CD14-positive monocyte (primary cell): Measurements from ENCODE around the gene POPDC2. TPM values are rescaled to one million over a fixed set of nuclear protein-coding genes. Genes with fewer than 3 reads are reported as not detected.
A peak's percentile ranks its signal among the peaks of the same experiment; 100 is the strongest.

Experiments
- DNase-seq, 3 donors: peaks; one replicate each; pipeline ENCODE4 v3.0.0-alpha.2; 2011 to 2022
- H2AFZ ChIP-seq: 2 replicates; pipeline ENCODE4 v1.6.0; 2012; ENCODE audit warnings: mild to moderate bottlenecking, low read depth, low read length, inconsistent platforms; ENCODE audit not compliant: insufficient read depth, poor library complexity, severe bottlenecking
- H3K27ac ChIP-seq, 2 donors: 1 replicate in 1 of 2; 2 replicates in 1 of 2; pipeline ENCODE4 v1.5.1; 2012 to 2013; ENCODE audit warnings: low read length in 2 of 2, control low read depth in 1 of 2, inconsistent platforms in 1 of 2, low read depth in 1 of 2, mild to moderate bottlenecking in 1 of 2
- H3K27me3 ChIP-seq, 2 donors: one replicate each; pipeline versions ENCODE4 v1.6.0 to v1.6.1; 2011 to 2013; ENCODE audit warnings: low read length in 2 of 2; ENCODE audit not compliant: control insufficient read depth in 2 of 2, insufficient read depth in 2 of 2
- H3K36me3 ChIP-seq, 2 donors: replicated peaks in 1 of 2; 1 replicate in 1 of 2; 2 replicates in 1 of 2; pipeline versions ENCODE4 v1.5.1 to v1.6.1; 2012 to 2013; ENCODE audit warnings: low read length in 2 of 2, control low read depth in 1 of 2, inconsistent platforms in 1 of 2, mild to moderate bottlenecking in 1 of 2; ENCODE audit not compliant: insufficient read depth in 2 of 2, control insufficient read depth in 1 of 2
- H3K4me1 ChIP-seq, 2 donors: 1 replicate in 1 of 2; 2 replicates in 1 of 2; pipeline versions ENCODE4 v1.5.1 to v1.6.1; 2012 to 2013; ENCODE audit warnings: low read length in 2 of 2, control low read depth in 1 of 2, inconsistent platforms in 1 of 2, mild to moderate bottlenecking in 1 of 2, moderate library complexity in 1 of 2; ENCODE audit not compliant: insufficient read depth in 2 of 2, control insufficient read depth in 1 of 2
- H3K4me2 ChIP-seq: replicated peaks from 2 replicates; pipeline ENCODE3; 2012; ENCODE audit warnings: low read length, moderate library complexity, mild to moderate bottlenecking; ENCODE audit not compliant: poor library complexity, severe bottlenecking; ENCODE audit errors: extremely low read depth
- H3K4me3 ChIP-seq, 3 experiments: fragments of 200-600 bp in 1 of 3; sonication (generic) in 1 of 3; replicated peaks in 1 of 3; 1 replicate in 2 of 3; 2 replicates in 1 of 3; pipeline ENCODE4 v1.5.1; 2011 to 2013; ENCODE audit warnings: low read length in 3 of 3, mild to moderate bottlenecking in 3 of 3, control low read depth in 2 of 3, low read depth in 2 of 3, inconsistent platforms in 1 of 3, moderate library complexity in 1 of 3
- H3K79me2 ChIP-seq: 2 replicates; pipeline ENCODE4 v1.6.0; 2012; ENCODE audit warnings: mild to moderate bottlenecking, control low read depth, inconsistent platforms, low read length, moderate library complexity; ENCODE audit not compliant: insufficient read depth
- H3K9ac ChIP-seq: 2 replicates; pipeline ENCODE4 v1.6.0; 2017; ENCODE audit warnings: low read length, mild to moderate bottlenecking; ENCODE audit not compliant: insufficient read depth, poor library complexity, severe bottlenecking
- H3K9me3 ChIP-seq, 2 donors: replicated peaks in 1 of 2; 1 replicate in 1 of 2; 2 replicates in 1 of 2; pipeline versions ENCODE4 v1.5.1 to v1.6.1; 2012 to 2013; ENCODE audit warnings: low read length in 2 of 2, control low read depth in 1 of 2; ENCODE audit not compliant: control insufficient read depth in 1 of 2, insufficient read depth in 1 of 2
- H4K20me1 ChIP-seq: 2 replicates; pipeline ENCODE4 v1.6.0; 2012; ENCODE audit warnings: mild to moderate bottlenecking, low read length, control low read depth, moderate library complexity; ENCODE audit not compliant: insufficient read depth
- H3K27ac Mint-ChIP-seq, 7 donors: one replicate each; pipeline ENCODE4 v1.8.0; 2020; ENCODE audit warnings: mild to moderate bottlenecking in 7 of 7, mixed read lengths in 7 of 7, moderate library complexity in 6 of 7, inconsistent platforms in 2 of 7
- H3K27me3 Mint-ChIP-seq, 3 donors: one replicate each; pipeline ENCODE4 v1.8.0; 2021 to 2022; ENCODE audit warnings: low read depth in 3 of 3, mild to moderate bottlenecking in 3 of 3, mixed read lengths in 3 of 3, moderate library complexity in 3 of 3, inconsistent platforms in 1 of 3
- H3K36me3 Mint-ChIP-seq, 2 donors: one replicate each; pipeline ENCODE4 v1.8.0; 2020; ENCODE audit warnings: mixed read lengths in 2 of 2, inconsistent platforms in 1 of 2, mild to moderate bottlenecking in 1 of 2
- H3K4me1 Mint-ChIP-seq: one replicate; pipeline ENCODE4 v1.8.0; 2020; ENCODE audit warnings: mild to moderate bottlenecking, mixed read lengths
- H3K4me3 Mint-ChIP-seq, 2 donors: one replicate each; pipeline ENCODE4 v1.8.0; 2020; ENCODE audit warnings: mild to moderate bottlenecking in 2 of 2, mixed read lengths in 2 of 2, moderate library complexity in 1 of 2
- H3K9me3 Mint-ChIP-seq, 7 donors: one replicate each; pipeline ENCODE4 v1.8.0; 2020 to 2022; ENCODE audit warnings: mixed read lengths in 7 of 7, mild to moderate bottlenecking in 6 of 7, moderate library complexity in 6 of 7, inconsistent platforms in 2 of 7
- CTCF ChIP-seq: fragments of 200-600 bp; IDR thresholded peaks from one replicate; pipeline ENCODE4 v1.8.0; 2022; ENCODE audit warnings: antibody characterized with exemption, mild to moderate bottlenecking
- WGBS: methylation state at CpG from one replicate; pipeline ENCODE4 v1.1.5; 2013; ENCODE audit warnings: missing lambda C conversion rate; ENCODE audit not compliant: insufficient coverage; 5-methylcytosine and 5-hydroxymethylcytosine counted together
- intact Hi-C, 2 donors: fragments of 100-400 bp; cut with micrococcal nuclease; formaldehyde crosslinking; loops; one replicate each; pipeline versions ENCODE4 v1.15.0 to v1.15.1; 2023
- polyA plus RNA-seq, 3 donors: library from polyadenylated mRNA; depleted of rRNA in 1 of 3; unstranded in 2 of 3; stranded (reverse) in 1 of 3; fragments of 300-500 nt in 2 of 3; fragments of >200 nt in 1 of 3; fragmentation: Illumina TruSeq in 2 of 3; gene quantifications; 1 replicate in 2 of 3; 2 replicates in 1 of 3; pipeline ENCODE4 v1.2.3, GENCODE V29; 2012 to 2021

POPDC2 gene
- polyA plus RNA-seq, 3 donors = 0.58 to 6.7 (median 0.63) TPM

GRCh38 chr3:119657887-119658702 lies 2.3 kb downstream of the POPDC2 start:
- Histone ChIP-seq H3K9ac (no peak overlapping the region), H3K4me2 (no peak overlapping the region), H3K4me3 (no peak overlapping the region), H3K27ac (no peak overlapping the region), H4K20me1 (no peaks in the 10 kb centered on the region), H3K4me1 (peaks cover 12 to 15% of the 10 kb centered on the region in 2 donors), H2AFZ (peak overlapping the region; percentile 49), H3K9me3 (no peaks in the 10 kb centered on the region), H3K79me2 (no peaks in the 10 kb centered on the region), H3K27me3 (no peaks in the 10 kb centered on the region), H3K36me3 (no peaks in the 10 kb centered on the region)
- H3K27ac Mint-ChIP-seq = peak overlapping the region in 3 of 7 donors; percentile 15 to 53 (median 48)
- peaks cover 0 to 6% (median 0%) of the 10 kb centered on the region in 3 donors for H3K27me3 Mint-ChIP-seq
- peaks cover 29% of the 10 kb centered on the region for H3K4me1 Mint-ChIP-seq
- intact Hi-C loops = no loop called here
- peak; percentile 23 for TF ChIP-seq CTCF
- H3K36me3 Mint-ChIP-seq = peaks cover 0 to 10% of the 10 kb centered on the region in 2 donors
- peak; percentile 39 to 69 (median 58) for DNase-seq
- no CpG with 5 or more reads among the region's 4 CpGs for WGBS
- no peaks in the 10 kb centered on the region for H3K9me3 Mint-ChIP-seq
- no peak overlapping the region for H3K4me3 Mint-ChIP-seq

GRCh38 chr3:119653876-119654275 lies 6.5 kb downstream of the POPDC2 start:
- H2AFZ ChIP-seq = no peak overlapping the region
- no peak overlapping the region for H3K4me2 ChIP-seq
- H3K9me3 ChIP-seq = no peaks in the 10 kb centered on the region
- Mint-ChIP-seq H3K36me3 (peaks cover 0 to 5% of the 10 kb centered on the region in 2 donors), H3K27ac (peak overlapping the region in 2 of 7 donors; percentile 0 to 74), H3K9me3 (peaks cover 0 to 2% (median 0%) of the 10 kb centered on the region in 7 donors), H3K4me1 (peaks cover 18% of the 10 kb centered on the region), H3K27me3 (peaks cover 0 to 3% (median 0%) of the 10 kb centered on the region in 3 donors), H3K4me3 (no peak overlapping the region)
- no peak overlapping the region for H3K27ac ChIP-seq
- intact Hi-C loops = loop anchor here in 1 of 2 donors (2.0 kb wide), 1 partner anchor 37 kb away; no protein-coding TSS in a partner anchor
- no peak overlapping the region for H3K9ac ChIP-seq
- H3K4me3 ChIP-seq = no peak overlapping the region
- H4K20me1 ChIP-seq = no peaks in the 10 kb centered on the region
- WGBS = 0% methylated on average over 2 of the region's 2 CpGs
- peaks cover 5 to 6% of the 10 kb centered on the region in 2 donors for H3K4me1 ChIP-seq
- H3K27me3 ChIP-seq = no peaks in the 10 kb centered on the region
- no peaks in the 10 kb centered on the region for H3K79me2 ChIP-seq
- no peak for TF ChIP-seq CTCF
- H3K36me3 ChIP-seq = no peaks in the 10 kb centered on the region
- DNase-seq = no peak
